Tongue (tissue), 2 donors: ENCODE data around the gene RGS6. TPM values are rescaled to one million over a fixed set of nuclear protein-coding genes. Genes with fewer than 3 reads are reported as not detected.
A peak's percentile ranks its signal among the peaks of the same experiment; 100 is the strongest.

Experiments used
- DNase-seq: peaks from one replicate; pipeline ENCODE4 v3.0.0-alpha.2; 2015
- total RNA-seq: library from RNA; depleted of rRNA; stranded (reverse); fragments of >200 nt; gene quantifications from one replicate; pipeline ENCODE4 v1.2.3, GENCODE V29; 2014

RGS6 gene
- total RNA-seq, 1 donor from 2014 or later = 5.6 TPM

DNA sequence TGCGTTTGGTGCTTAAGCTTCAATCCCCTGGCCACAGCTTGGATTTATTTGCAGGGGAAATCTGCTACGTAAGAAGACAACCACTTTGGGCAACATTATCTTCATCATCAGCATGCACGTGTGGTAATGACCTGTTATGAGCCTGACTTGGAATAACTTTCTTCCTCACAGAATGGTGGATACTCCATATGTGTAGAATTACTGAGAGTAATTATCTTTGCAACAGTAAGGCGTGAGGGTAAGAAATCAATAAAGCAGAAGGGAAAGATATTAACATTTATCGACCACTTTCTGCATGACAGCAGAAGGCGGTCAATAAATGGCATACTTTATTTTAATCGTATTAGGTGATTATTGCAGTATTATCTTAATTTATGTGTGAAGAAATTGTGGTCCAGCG is 152.7 kb downstream of the RGS6 start:
- no peak for DNase-seq

GRCh38 chr14:72089625-72090024 is 157.4 kb downstream of the RGS6 start:
- DNase-seq = no peak

- DNase-seq = no peak
Measured at GRCh38 chr14:72094844-72095582, 162.8 kb downstream of the RGS6 start.

DNA sequence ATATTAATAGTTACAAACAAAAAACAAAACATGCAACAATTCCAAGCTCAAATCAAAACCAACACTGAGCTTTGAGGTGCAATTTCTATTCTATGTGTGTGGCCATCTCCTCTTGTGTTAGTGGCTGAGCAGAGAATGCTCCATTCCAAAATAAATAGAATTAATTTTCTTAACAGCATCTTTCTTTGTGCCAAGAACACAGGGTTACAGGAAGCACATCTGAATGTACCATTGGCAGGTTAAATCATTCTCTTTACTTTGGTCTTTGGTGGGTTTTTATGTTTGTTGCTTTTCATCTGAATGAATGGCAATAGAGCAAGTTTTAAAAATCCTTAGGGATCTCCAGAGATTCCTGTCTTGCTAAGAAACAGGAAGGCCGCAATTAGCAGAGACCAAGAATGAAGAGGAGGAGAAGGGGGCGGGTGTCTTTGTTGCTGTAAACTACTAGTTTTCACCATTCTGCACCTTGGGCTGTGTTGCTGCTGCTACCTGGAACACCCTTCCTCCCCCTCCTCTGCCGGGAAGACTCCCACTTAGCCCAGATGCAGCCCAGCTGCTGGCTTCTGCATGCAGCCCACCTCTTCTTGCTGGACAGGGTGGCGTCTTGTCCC is 165.0 kb downstream of the RGS6 start:
- DNase-seq = no peak

- no peak for DNase-seq
Measured at GRCh38 chr14:72098210-72098609, 166.0 kb downstream of the RGS6 start.

GRCh38 chr14:72099566-72099965 is 167.3 kb downstream of the RGS6 start:
- no peak for DNase-seq

- no peak for DNase-seq
Measured at GRCh38 chr14:72104011-72104613, 171.9 kb downstream of the RGS6 start.

DNA sequence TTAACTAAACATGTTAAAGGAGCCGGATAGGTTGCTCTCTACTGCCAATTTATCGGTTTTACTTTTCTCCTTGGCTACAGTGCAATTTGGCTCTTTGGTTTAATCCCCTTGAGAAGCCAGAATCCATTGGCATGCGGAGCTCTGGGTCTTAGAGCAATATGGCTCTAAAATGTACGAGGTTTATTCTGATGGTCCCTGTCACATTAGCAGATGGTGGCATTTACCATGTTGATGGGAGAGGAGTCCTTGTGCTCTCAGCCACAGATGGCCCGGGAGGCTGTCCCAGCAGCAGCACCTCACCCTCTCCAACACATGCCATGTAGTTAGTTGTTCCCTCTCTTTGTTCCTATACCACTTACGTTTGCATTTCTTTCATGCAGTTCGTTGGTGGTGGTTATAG is 179.7 kb downstream of the RGS6 start:
- no peak for DNase-seq

DNA sequence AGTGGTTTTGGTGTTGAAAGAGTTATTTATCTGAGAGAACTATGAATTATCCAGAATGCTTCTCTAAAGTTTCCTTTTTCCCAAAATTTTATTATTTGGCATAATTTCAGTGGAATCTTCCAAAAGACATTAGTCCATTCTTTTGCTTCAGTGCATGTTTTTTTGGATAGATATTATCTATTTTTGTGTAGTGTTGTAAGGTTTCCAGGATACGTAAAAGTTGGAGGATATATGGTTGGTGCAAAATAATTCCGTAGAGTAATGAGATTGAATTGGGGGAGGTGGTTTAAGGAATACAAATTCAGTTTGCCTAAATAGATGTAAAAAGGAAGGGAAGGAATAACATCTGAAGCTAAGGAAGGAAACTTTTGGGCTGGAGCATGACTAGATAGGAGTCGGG is 186.6 kb downstream of the RGS6 start:
- DNase-seq = peak; percentile 22

- no peak for DNase-seq
Measured at GRCh38 chr14:72120315-72120714, 188.1 kb downstream of the RGS6 start.

DNA sequence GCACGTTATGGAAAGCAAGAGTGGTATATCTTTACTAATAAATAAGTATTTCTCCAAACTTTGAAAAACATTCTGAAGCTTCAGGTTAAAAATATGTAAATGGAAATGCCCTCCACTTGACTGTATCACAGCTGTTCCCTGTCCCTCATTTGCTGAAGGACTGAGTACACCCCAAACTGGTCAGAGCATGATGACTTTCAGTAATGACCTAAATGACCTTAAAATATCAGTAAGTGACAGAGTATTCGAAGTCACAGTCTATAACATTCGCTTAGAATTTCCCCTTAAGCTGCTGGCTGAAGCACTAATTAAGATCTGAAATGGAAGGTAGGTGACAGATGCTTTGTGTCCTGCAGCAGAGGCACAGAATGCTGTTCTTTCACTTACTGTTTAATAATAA is 191.5 kb downstream of the RGS6 start:
- no peak for DNase-seq

DNA sequence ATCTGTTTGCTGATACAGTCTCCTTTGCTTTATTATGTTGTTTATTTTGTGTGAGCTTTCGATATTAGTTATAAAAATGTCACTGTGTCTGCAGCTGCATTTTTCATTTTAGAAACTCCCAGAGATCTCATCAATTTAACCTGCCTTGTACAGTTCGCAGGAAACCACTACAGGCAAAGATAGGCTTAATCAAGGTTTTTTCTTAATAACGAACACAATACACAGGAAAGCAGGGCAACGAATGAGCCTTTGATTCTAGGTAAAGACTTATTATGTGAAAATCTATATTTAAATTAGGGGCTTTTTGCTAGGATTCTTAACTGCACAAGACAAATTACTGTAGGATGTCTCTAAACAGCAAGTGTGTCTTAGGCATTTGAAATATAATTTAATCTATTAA is 191.9 kb downstream of the RGS6 start:
- no peak for DNase-seq

GRCh38 chr14:72126091-72126490 is 193.9 kb downstream of the RGS6 start:
- no peak for DNase-seq

DNA sequence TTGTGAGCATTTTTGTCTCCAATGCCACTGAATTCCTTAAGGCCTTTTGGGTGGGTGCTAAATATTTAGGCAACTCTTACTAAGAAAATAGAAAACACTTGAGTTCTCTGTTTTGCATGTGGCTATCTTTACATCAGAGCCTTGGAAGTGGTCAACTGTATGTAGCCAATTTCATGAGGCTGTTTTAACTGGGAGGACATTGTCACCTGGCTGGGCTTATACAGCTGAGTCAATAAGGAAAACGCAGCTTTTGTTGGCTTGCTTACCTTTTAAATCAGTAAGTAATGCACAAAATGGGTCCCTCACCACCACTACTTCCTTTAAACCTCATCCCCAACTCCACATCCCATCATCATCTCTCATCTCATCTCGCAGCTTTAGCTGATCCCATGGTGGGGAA is 194.3 kb downstream of the RGS6 start:
- no peak for DNase-seq

GRCh38 chr14:72128629-72129028 is 196.4 kb downstream of the RGS6 start:
- no peak for DNase-seq

DNA sequence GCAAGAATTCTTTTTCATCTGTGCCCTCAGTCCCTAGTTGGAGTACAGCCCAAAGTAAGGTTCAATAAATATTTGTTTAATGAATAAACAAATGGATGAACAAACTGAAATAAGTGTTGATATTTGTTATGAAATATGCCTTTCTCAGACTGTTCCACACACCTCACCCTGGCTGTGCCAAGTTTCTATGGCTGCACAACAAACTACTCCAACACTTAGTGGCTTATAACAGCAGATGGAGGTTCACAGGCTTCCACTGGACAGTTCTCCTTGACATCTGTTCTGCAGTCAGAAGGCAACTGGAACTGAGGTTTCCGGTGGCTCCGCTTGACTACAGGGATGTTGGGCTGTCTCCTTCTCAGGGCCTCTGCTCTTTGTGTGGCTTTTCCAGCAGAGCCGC is 197.1 kb downstream of the RGS6 start:
- no peak for DNase-seq

- DNase-seq = no peak
Measured at GRCh38 chr14:72141084-72141483, 208.9 kb downstream of the RGS6 start.

DNA sequence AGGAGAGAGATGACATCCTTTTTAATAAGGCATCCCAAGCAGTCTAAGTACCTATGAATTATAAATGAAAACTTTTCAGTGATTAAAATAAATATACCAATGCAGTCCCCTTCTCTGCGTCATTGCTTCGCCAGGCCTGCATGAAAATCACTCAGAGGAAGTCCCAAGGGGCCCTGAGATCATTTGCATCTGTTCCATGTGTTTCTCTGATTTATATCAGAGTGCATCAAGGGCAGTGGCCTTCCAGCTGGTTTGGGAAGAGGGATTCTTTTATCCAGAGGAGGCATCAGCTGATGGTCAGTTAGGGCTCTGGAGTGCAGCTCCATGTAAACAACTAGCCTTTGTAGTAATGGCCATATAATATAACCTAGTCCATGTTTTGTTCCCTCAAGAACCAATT is 210.1 kb downstream of the RGS6 start:
- DNase-seq = peak; percentile 10

GRCh38 chr14:72146241-72146640 is 214.0 kb downstream of the RGS6 start:
- no peak for DNase-seq

- DNase-seq = no peak
Measured at GRCh38 chr14:72154645-72155378, 222.6 kb downstream of the RGS6 start.

DNA sequence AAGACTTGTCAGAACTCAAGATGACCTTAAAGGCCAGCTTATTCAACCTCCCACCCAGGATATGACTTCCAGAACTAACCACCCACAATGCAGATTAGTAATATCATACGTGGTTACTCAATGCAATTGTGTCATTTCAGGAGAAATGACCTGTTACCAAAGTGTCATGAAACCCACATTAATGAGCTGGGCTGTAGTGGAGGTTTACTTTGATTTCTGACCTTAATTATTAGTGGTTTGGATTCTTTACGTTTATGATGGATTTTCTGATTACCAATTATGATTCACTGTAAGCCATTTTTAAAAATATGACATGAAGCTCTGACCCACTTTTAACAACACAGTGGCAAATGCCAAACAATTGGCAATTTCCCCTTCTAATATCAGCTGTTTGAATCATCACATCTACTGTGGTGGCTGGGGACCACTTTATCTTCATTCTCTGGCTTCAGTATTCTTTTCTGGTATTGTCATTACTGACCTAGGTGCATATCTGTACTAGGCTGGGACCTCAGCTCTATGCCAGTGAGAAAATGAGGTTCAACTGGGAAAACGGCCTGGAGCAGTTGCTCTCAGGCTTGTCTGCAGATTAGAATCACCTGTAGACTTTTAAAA is 223.3 kb downstream of the RGS6 start:
- no peak for DNase-seq

DNA sequence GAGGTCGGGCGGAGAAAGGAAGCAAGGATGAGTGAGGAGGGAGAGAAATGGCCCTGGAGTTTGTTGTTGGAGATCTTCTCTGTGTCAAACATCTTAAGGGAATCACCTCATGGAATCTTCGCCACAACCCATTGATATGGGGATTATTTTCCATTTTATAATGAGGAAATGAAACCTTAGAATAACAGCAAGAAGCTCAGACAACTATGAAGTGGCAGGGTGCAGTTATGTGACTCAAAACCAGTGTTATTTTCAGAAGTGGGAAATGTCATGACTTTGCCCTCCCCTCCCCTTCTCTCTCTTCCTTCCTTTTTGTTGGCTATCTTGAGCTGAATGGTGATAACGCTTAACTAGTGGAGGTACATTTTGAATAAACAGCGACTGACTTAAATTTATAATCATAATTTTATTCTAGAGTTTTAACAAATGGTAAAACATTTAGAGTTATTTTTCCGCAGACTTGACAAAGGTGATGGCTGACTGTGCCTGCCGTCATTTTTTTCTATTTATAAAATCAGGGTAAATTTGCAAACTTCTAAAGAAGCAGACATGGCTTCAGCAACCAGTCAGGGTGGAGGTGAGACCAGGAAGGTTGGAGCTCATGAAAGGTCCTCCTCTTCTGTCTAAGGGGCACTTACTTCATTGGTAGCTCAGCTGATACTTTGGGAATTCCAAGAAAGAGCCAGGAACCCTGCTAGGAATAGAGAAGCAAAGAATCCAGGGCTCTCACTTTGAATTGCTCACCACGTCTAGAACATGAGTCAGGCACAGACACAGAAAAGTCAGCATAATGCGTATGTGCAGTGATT is 232.4 kb downstream of the RGS6 start:
- no peak for DNase-seq
